K562 (cell line): ENCODE results near the gene VPS35L. TPM values are rescaled to one million over a fixed set of nuclear protein-coding genes. Genes with fewer than 3 reads are reported as not detected.

Source experiments
- ATF3 ChIP-seq, 2 experiments: fragments of 450-650 bp in 1 of 2; sonication (generic) in 1 of 2; formaldehyde crosslinking in 1 of 2; IDR thresholded peaks in 1 of 2; conservative IDR thresholded peaks in 1 of 2; 2 replicates each; pipeline versions ENCODE4 v1.6.1 to v1.8.1; 2016 to 2023; ENCODE audit warnings: mild to moderate bottlenecking in 2 of 2, moderate library complexity in 2 of 2, inconsistent platforms in 1 of 2, missing genetic modification reagents in 1 of 2
- DPF2 ChIP-seq: fragments of 450-650 bp; IDR thresholded peaks from 2 replicates; pipeline ENCODE4 v1.6.1; 2016
- ESRRA ChIP-seq: fragments of 450-650 bp; IDR thresholded peaks from 2 replicates; pipeline ENCODE4 v1.6.1; 2014; ENCODE audit warnings: low read depth, mild to moderate bottlenecking, moderate library complexity, borderline replicate concordance
- ETS1 ChIP-seq: conservative IDR thresholded peaks from 2 replicates; pipeline ENCODE4 v1.6.1; 2011; ENCODE audit warnings: low read depth, mild to moderate bottlenecking, low read length; ENCODE audit not compliant: control insufficient read depth
- MAX ChIP-seq: sonication (generic); formaldehyde crosslinking; IDR thresholded peaks from 2 replicates; pipeline ENCODE4 v1.9.0; 2022; ENCODE audit warnings: mild to moderate bottlenecking, missing genetic modification reagents
- RNF2 ChIP-seq: sonication (generic); IDR thresholded peaks from 2 replicates; pipeline ENCODE4 v1.6.1; 2016
- TFAP4 ChIP-seq: sonication (generic); formaldehyde crosslinking; IDR thresholded peaks from 2 replicates; pipeline ENCODE4 v1.8.0; 2022; ENCODE audit warnings: missing genetic modification reagents, mild to moderate bottlenecking, moderate library complexity, borderline replicate concordance
- YY1 ChIP-seq, 3 experiments: IDR thresholded peaks; 2 replicates each; pipeline ENCODE4 v1.6.1; 2011; ENCODE audit warnings: low read length in 2 of 3, mild to moderate bottlenecking in 2 of 3, moderate library complexity in 2 of 3, borderline replicate concordance in 1 of 3, control low read depth in 1 of 3, low read depth in 1 of 3; ENCODE audit not compliant: insufficient read depth in 3 of 3, insufficient replicate concordance in 2 of 3, control insufficient read depth in 1 of 3, insufficient read length in 1 of 3; ENCODE audit errors: extremely low read depth in 1 of 3
- ZFP91 ChIP-seq: sonication (generic); formaldehyde crosslinking; IDR thresholded peaks from 2 replicates; pipeline ENCODE4 v1.8.0; 2022; ENCODE audit warnings: mild to moderate bottlenecking, missing genetic modification reagents
- ZNF395 ChIP-seq: fragments of 200-800 bp; sonication (Bioruptor generic); IDR thresholded peaks from 2 replicates; pipeline ENCODE4 v1.6.1; 2017; ENCODE audit warnings: missing genetic modification characterization, missing compliant biosample characterization
- ZNF609 ChIP-seq: sonication (generic); formaldehyde crosslinking; IDR thresholded peaks from 2 replicates; pipeline ENCODE4 v1.8.1; 2023; ENCODE audit warnings: missing genetic modification reagents, mild to moderate bottlenecking, borderline replicate concordance
- ZSCAN29 ChIP-seq: fragments of 450-650 bp; IDR thresholded peaks from 2 replicates; pipeline ENCODE4 v1.6.1; 2017
- polyA plus RNA-seq, 8 experiments: library from polyadenylated mRNA; depleted of rRNA in 4 of 8; stranded (reverse) in 5 of 8; unstranded in 3 of 8; fragments of >200 nt; fragmentation: Nextera tagmentation in 2 of 8; fragmentation: Illumina TruSeq in 1 of 8; extraction: Ambion mirVana in 2 of 8; extraction: Trizol in 1 of 8; gene quantifications; 2 replicates each; pipeline versions ENCODE4 v1.2.1 to v1.2.3, GENCODE V29; 2011 to 2014; ENCODE audit warnings: inconsistent platforms in 1 of 8, missing spikeins in 1 of 8
- total RNA-seq, 7 experiments: library from RNA; depleted of rRNA in 6 of 7; stranded (reverse); fragments of >200 nt in 6 of 7; fragmentation: Illumina TruSeq in 2 of 7; extraction: Trizol in 2 of 7; gene quantifications; 2 replicates each; pipeline versions ENCODE4 v1.2.1 to v1.2.3, GENCODE V29; 2011 to 2021; ENCODE audit warnings: low replicate concordance in 1 of 7

VPS35L gene
- total and polyA plus RNA-seq, 9 of the 15 experiments (the other 6 are each of a cell fraction or from before 2014, with no cell fraction given): 10.2 to 30.4 (median 20.1) TPM

- TF ChIP-seq ZNF609 (CRISPR knock-in tag) (0 out of 2 replicates have a peak, but pooled peaks have one; percentile 8), MAX (peak; percentile 80), ATF3 (IDR thresholded peaks at IDR 0.05) (peak; percentile 87), ATF3 (CRISPR knock-in tag; conservative IDR thresholded peaks at IDR 0.05) (no peak; the same call in 1 of the 2 replicates), YY1 (IDR thresholded peaks at IDR 0.05; ENCODE audit: borderline replicate concordance in 1 of 3, control insufficient read depth in 1 of 3, extremely low read depth in 1 of 3, insufficient read depth in 3 of 3, insufficient read length in 1 of 3, insufficient replicate concordance in 2 of 3, low read depth in 1 of 3, low read length in 2 of 3) (peak; percentile 100), ZNF395 (CRISPR knock-in tag) (peak; percentile 87), ESRRA (peak; percentile 36; the same call in 1 of the 2 replicates), ETS1 (peak; percentile 89; the same call in 1 of the 2 replicates), TFAP4 (CRISPR knock-in tag) (peak; percentile 93), RNF2 (peak; percentile 24; the same call in 1 of the 2 replicates), DPF2 (peak; percentile 37; the same call in 1 of the 2 replicates), ZSCAN29 (no peak), ZFP91 (CRISPR knock-in tag) (no peak)
Observed at GRCh38 chr16:19555186-19555937, at the start of gene VPS35L (continued).
